GM21423 (cell line): ENCODE results near the gene ZNF511.
A peak's percentile ranks its signal among the peaks of the same experiment; 100 is the strongest.
"Not testable (repeated sequence)": the region's sequence is repeated elsewhere in the genome, so short reads cannot be mapped to it uniquely, and the experiment has no call there.

Experiments
- ATAC-seq: cut with Tn5 transposase; IDR thresholded peaks from one replicate; pipeline ENCODE4 v1.9.1; 2021; ENCODE audit warnings: mild to moderate bottlenecking, moderate library complexity; ENCODE audit not compliant: unreplicated experiment

The ZNF511 gene

GRCh38 chr10:133308421-133309099, at the start of gene ZNF511, which contains the start of gene TUBGCP2:
Gene ZNF511, plus strand, starts transcription at chr10:133308914. Its CDS starts 30 bp downstream, at chr10:133308944.
Gene TUBGCP2, minus strand, starts transcription at chr10:133308872. Its CDS starts 5,931 bp downstream, at chr10:133302941.
- peak; percentile 70 for ATAC-seq

- ATAC-seq, result no peak
Measured at GRCh38 chr10:133259602-133259989, 49.1 kb upstream of the ZNF511 start.

- ATAC-seq, result peak; percentile 42
Measured at GRCh38 chr10:133260895-133261725, 47.6 kb upstream of the ZNF511 start.

GRCh38 chr10:133261726-133262325, 46.9 kb upstream of the ZNF511 start:
- ATAC-seq, result peak; percentile 51

- ATAC-seq, result no peak
Measured at GRCh38 chr10:133262696-133263095, 46.0 kb upstream of the ZNF511 start.

- ATAC-seq, result no peak
Measured at GRCh38 chr10:133263674-133264073, 45.0 kb upstream of the ZNF511 start.

GRCh38 chr10:133264461-133264860, 44.3 kb upstream of the ZNF511 start:
- no peak for ATAC-seq

GRCh38 chr10:133265052-133265451, 43.7 kb upstream of the ZNF511 start:
- not testable (repeated sequence) for ATAC-seq

- no peak for ATAC-seq
Measured at GRCh38 chr10:133266056-133266795, 42.5 kb upstream of the ZNF511 start.

GRCh38 chr10:133267293-133267692, 41.4 kb upstream of the ZNF511 start:
- no peak for ATAC-seq

- no peak for ATAC-seq
Measured at GRCh38 chr10:133267829-133268228, 40.9 kb upstream of the ZNF511 start.

GRCh38 chr10:133268532-133268931, 40.2 kb upstream of the ZNF511 start:
- ATAC-seq, result no peak

- no peak for ATAC-seq
Measured at GRCh38 chr10:133269367-133269766, 39.3 kb upstream of the ZNF511 start.

- ATAC-seq, result no peak
Measured at GRCh38 chr10:133270204-133270603, 38.5 kb upstream of the ZNF511 start.

GRCh38 chr10:133270773-133271297, 37.9 kb upstream of the ZNF511 start:
- ATAC-seq, result no peak

GRCh38 chr10:133271521-133272300, 37.0 kb upstream of the ZNF511 start:
- ATAC-seq, result no peak

GRCh38 chr10:133272301-133272963, 36.3 kb upstream of the ZNF511 start:
- ATAC-seq, result no peak

GRCh38 chr10:133272964-133273420, 35.7 kb upstream of the ZNF511 start:
- no peak for ATAC-seq

- no peak for ATAC-seq
Measured at GRCh38 chr10:133273534-133274143, 35.1 kb upstream of the ZNF511 start.
